NCI-H1417 (cell line): Measurements from ENCODE around the gene MVP.
A peak's percentile ranks its signal among the peaks of the same experiment; 100 is the strongest.
"Not testable (repeated sequence)": the region's sequence is repeated elsewhere in the genome, so short reads cannot be mapped to it uniquely, and the experiment has no call there.

Experiments
- DNase-seq, 3 experiments: peaks; one replicate each; lab custom pipeline; 2025; lab: John Stamatoyannopoulos, UW

The MVP gene

DNA sequence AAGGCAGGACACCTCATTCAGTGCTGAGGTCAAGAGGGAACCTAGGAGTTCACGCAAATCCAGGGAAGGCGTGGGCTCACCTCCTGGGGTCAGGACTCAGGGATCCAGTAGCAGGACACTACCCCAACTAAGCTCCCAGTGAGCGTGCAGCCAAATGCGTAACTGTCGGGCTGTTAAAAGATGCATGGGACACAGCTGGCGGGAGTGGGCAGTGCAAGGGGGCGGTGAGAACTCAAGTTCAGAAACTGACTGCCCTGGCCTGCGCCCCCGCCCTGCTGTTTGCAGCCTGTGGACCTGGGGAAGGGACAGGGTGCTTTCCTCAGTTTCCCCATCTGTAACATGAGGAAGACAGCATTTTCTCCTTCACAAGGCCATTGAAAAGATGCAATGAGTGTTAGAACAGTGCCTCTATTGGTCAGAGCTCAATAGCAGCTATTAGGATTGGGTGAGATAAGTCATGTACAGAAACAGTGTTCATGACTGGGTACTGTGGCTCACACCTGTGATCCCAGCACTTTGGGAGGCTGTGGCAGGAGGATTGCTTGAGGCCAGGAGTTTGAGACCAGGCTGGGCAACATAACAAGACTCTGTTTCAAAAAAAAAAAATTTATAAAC is 22.6 kb downstream of the MVP start:
- DNase-seq: no peak

GRCh38 chr16:29843931-29844330 is 23.7 kb downstream of the MVP start:
- no peak for DNase-seq

DNA sequence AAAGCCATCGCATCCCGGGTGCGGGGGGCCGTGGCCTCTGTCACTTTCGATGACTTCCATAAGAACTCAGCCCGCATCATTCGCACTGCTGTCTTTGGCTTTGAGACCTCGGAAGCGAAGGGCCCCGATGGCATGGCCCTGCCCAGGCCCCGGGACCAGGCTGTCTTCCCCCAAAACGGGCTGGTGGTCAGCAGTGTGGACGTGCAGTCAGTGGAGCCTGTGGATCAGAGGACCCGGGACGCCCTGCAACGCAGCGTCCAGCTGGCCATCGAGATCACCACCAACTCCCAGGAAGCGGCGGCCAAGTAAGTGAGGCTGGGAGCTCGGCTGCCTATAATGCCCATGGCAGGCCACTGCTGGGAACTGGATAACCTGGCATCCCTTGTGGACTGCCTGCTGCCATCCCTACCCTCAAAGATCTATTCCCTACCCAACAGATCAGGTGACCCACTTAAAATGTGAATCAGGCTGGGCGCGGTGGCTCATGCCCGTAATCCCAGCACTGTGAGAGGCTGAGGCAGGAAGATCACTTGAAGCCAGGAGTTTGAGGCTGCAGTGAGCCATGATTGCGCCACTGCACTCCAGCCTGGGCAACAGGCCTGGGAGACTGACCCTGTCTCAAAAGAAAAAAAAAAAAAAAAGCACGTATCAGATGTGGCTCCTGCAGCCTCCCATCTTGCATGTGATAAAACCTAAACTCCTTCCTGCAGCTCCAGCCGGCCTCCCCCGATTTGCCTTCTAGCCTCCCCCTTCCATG is 24.5 kb downstream of the MVP start:
- no peak for DNase-seq

DNA sequence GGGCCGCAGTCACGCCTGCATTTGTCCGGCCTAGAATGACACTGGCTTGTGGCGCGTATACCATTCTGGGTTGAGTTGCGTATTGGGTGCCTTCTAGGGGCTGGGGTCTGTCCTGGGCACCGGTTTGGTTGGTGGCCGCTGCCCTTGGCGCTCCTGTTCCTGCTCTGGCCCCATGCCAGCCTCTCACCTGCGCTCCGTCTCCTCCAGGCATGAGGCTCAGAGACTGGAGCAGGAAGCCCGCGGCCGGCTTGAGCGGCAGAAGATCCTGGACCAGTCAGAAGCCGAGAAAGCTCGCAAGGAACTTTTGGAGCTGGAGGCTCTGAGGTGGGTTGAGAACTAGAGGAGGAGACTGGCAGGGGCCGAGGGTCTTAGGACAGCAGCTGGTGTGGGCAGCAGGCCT is 25.4 kb downstream of the MVP start:
- no peak for DNase-seq

DNA sequence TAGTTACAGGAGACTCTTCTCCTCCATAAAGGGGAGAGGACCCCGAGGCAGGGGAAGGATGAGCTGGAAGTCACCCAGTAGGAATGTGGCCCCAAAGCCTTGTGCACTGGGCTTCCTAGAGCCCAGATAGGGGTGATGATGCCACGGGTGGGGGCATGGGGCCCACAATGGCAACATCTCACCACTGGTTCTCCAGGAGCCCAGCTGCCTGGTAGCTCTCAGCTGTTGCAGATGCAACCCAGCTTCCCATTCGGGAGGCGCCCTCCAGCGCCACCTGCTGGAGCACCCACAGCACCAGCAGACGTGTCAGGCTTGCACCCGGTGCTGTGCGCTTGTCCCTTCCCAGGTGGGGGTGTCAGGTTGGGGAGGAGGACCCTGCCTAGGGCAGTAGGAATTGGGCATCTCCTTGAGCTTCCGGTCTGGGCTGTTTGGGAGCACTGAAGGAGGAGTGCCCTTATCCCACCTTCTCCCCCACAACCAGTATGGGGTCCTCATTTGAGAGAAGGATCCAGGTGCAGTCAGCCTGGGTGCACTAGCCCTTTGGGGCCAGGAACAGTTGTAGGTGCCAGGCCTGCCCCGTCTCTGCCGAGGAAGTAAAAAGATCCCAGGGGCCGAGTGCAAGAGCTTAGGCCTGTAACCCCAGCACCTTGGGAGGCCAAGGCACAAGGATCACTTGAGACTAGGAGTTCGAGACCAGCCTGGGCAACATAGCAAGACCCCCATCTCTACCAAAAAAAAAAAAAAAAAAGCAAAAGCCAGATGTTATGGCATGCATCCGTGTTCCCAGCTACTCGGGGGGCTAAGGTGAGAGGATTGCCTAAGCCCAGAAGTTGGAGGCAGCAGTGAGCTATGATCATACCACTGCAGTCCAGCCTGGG is 28.4 kb downstream of the MVP start:
- peak; percentile 45 to 63 (median 49) for DNase-seq

DNA sequence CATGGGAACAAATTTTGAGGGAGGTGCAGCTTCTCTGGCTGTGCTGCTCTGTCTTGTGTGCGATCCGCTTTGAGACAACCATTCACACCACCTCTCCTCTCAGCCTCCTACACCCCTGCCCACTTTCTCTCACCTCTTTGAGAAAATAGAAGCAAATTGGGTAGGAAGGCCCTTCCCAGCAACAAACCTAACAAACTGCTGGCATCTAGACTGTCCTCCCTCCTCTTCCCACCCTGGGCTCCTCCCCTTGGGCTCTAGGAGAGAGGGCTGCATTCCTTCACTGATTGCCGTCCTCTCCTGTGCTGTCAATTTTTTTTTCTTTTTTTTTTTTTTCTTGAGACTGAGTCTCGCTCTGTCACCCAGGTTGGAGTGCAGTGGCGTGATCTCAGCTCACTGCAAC is 29.2 kb downstream of the MVP start:
- no peak for DNase-seq

GRCh38 chr16:29850998-29851397 is 30.7 kb downstream of the MVP start:
- DNase-seq: no peak

DNA sequence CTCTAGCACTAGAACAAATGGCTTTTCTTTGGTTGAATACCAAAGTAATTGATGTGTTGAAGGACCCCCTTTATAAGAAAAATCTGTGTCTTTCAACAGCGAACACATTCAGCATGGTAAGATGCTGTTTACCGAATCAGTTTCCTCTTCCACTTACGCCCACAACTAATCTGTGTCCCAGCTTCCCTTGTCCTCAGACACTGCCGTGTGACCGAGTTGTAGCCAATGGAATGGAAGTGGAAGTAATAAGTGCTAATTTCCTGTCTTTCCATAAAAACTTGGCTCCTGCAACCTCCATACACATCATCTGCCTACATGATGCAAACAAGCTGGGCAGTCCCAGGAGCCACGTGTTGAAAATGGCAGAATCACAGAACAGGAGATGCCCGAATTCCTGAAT is 32.4 kb downstream of the MVP start:
- DNase-seq: no peak

- no peak for DNase-seq
Observed at GRCh38 chr16:29854520-29855100, 34.3 kb downstream of the MVP start.

DNA sequence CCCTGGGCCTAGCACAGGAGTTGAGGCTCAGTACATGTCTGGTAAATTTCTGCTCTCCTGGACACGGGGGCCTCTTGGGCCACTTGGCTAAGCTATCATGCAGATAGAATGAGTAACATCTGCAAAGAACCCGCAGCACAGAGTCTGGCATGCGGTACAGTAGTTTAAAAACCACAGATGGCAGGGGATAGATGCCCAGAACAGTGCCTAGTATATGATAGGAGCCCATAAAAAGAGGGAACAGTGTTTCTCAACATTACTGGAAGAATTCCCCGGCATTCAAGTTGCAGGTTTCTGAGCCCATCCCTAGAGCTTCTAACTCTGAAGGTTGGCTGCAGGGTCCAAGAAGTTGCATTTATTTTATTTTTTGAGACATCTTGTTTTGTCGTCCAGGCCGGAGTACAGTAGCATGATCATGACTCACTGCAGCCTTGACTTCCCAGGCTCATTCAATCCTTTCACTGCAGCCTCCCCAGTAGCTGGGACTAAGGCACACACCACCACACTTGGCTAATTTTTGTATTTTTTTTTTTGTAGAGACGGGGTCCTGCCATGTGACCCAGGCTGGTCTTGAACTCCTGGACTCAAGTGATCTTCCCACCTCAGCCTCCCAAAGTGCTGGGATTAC is 37.0 kb downstream of the MVP start:
- no peak for DNase-seq

- no peak for DNase-seq
Observed at GRCh38 chr16:29858149-29858849, 38.0 kb downstream of the MVP start.

DNA sequence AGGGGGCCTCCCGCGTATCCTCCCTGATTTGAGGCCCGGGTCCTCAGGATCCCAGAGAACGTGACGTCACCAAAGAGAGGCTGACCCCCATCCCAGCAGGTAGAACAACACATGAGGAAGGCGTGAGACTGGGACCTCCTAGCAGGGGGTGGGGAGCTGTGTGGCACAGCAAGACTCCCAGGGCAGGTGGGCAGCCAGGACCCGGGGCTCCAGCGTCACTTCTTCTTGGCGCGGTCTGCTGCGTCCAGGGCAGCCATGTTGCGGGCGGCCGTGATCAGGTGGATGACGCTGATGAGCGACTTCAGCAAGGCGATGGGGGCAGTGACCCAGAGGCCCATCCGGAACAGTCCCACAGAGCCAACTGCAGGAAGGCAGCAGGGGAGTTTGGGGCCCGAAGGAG is 38.7 kb downstream of the MVP start:
- no peak for DNase-seq

DNA sequence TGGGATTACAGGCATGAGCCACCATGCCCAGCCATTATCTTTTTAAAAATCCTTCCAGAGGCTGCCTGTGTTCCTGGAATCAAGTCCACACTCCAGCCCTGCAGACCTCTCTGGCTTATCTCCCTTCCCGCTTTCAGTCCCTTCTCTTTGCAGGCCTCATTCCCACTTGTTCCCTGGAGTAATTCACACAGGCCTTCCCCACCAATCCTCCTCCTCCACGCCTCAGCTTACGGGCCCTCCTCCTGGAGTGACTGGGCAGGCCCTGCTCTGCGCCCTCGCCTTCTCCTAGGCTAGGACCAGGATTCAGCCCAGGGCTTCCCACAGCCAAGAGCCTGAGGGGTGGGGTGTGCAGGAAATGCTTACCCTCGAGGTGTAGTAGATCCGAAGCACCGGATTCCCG is 40.0 kb downstream of the MVP start:
- DNase-seq: no peak

GRCh38 chr16:29862383-29862883 is 42.2 kb downstream of the MVP start:
- peak in 2 of 3 experiments; percentile 64 to 66 for DNase-seq

DNA sequence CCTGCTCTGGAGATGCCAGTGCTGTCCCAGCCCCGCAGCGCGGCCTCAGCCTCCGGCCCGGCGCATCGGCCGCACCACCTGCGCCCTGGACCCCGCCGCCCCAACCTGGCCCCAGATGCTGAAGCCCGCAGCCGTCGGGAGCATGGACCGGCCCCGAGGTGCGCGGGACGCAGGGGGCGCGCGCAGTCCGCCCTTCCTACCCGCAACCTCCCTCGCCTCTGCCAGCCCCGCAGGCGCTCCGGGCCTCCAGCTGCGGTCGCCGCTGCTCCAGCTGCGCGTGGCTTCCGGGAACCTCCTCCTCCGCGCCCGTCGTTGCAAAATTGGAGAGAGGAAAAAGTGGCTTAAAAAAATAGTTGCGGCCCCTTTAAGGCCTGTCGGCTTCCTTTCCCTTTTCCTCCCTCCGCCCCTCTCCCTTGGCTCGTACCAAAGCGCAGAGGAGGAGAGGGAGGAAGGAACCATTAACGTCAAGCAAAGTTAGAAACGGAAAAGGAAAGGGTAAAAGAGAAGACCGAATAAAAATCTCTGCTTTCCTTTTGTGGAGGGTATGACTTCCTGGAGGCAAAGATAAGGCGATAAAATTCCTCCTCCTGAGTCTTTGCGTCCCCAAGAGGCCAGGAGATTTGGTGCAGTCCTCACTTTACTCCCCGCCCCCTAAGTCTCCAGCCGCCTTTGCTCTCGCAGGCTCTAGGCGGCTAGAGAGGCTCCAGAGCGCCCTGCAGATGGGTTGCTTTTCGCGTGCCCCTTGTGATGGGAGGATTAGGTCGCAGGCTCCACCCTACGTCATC is 42.8 kb downstream of the MVP start, which contains the start of gene CDIPT:
TSS of gene CDIPT (minus strand) at position 343 of the 785 bp plus-strand sequence. CDS start 369 bp downstream, outside the sequence.
- peak; percentile 92 to 99 (median 97) for DNase-seq

DNA sequence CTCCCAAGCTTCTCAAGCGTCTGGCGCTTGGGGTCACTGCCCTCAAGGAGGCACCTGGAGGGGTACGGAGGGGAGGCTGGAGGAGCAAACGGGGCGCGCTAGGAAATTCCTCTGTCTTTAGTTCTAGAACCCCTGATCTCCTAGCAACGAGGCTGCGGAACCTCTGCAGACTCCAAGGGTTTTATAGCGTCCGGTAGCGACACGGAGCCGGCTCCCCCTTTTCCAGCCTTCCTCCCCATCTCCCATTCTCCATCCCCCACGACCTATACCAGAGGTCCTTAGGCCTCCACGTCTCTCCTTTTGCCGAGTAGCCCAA is 43.4 kb downstream of the MVP start:
- DNase-seq: no peak

DNA sequence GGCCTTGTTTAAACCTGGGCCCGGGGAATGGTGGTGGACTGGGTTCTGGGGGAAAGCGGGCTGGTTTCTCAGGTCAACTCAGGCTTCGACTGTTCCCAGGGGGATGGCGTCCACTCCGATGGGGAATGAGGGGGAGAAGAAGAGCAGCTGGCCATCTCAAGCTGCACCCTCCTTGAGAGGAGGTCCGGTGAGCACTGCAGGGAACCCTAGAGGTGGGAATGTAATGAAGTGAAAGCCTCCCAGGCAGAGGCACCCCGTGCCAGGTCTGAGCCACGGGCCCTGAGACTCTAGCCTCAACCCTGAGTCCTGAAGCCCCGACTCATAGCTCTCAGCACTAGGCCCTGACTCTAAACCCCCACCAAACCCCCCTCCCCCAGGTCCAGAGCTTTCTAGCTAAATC is 43.9 kb downstream of the MVP start:
- no peak for DNase-seq

DNA sequence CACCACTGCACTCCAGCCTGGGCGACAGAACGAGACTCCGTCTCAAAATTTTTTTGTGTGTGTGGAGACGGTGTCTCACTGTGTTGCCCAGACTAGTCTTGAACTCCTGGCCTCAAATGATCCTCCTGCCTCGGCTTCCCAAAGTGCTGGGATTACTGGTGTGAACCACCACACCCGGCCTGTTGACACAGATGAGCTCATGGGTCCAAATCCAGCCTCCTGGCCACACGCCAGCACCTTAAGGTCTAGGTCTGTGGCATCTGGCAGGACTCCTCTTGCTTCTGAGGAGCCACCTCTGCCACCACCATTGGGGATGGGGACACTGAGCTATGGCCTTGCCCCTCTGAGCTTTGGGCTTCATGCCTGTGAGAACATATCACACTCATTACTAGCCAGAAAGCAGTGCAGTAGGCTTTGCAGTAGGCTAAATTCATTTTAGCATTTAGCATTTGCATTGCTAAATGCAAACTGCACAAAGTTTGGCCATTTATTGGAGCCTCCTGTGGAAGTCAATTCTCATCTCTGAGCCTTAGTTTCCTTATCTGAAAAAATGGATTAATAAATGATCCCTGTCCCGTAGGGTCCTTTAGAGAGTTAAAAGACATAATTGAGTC is 48.2 kb downstream of the MVP start:
- no peak for DNase-seq

DNA sequence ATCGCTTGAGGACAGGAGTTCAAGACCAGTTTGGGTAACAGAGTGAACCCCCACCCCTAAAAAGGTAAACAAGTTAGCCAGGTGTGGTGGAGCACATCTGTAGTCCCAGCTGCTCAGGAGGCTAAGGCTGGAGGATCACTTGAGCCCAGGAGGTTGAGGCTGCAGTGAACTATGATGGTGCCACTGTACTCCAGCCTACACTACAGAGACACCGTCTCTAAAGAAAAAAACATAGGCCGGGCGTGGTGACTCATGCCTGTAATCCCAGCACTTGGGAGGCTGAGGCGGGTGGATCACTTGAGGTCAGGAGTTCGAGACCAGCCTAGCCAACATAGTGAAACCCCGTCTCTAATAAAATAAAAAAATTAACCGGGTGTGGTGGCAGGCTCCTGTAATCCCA is 48.8 kb downstream of the MVP start:
- not testable (repeated sequence) for DNase-seq
